NCI-H1694 treated with DMSO at 0.1 percent for 48 hours (cell line): ENCODE measurements around the gene ESYT2.
"Not testable (repeated sequence)": the region's sequence is repeated elsewhere in the genome, so short reads cannot be mapped to it uniquely, and the experiment has no call there.

Source experiments
- DNase-seq: peaks from one replicate; lab custom pipeline; 2025; lab: John Stamatoyannopoulos, UW

Gene ESYT2

DNA sequence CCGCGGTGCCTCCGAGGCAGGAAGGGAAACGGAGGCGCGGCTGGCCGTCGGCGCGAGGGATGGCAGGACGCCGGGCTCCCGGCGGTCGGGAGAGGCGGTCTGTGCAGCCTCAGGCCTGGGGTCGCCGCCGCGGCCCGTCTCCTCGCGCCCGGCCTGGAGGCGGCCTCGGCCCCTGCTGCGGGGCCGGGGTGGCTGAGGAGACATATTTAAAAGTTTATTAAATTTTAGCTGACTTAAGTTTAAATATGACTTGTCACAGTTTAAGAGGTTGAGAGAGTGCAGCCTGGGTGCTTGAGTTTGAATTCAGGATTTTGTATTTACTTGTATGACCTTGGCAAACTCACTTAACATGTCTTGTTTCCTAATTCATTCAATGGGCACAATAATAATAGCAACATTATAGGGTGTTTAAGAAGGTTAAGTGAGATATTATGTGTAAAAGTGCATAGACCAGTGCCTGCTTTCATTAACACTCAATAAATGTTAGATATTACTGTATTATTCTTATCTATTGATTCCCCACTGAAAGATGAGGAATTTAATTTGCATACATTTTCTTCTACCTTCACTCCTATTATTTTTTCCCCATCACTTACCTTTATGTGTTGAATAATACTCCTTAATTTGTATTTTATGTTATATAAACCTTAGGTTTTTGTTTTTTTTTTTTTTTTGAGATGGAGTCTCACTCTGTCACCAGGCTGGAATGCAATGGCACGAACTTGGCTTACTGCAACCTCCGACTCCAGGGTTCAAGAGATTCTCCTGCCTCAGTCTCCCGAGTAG, 27.8 kb upstream of the ESYT2 start:
- no peak for DNase-seq

DNA sequence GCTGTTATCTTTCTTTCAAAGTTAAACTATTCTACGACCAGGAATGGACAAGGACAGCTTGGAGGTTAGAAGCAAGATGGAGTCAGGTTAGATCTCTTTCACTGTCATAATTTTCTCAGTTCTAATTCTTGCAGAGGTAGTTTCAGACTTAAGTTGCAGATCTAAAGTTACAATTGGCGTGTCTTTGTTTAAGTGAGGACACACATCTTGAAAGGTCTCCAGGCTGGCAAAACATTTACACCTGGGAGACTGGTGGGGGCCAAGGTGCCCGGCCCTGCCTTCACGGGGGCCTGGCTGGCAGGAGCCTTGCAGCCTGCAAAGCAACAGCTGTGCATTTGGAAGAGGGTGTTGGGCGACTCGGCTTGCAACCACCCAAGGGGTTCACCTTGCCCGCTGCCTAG, 25.4 kb upstream of the ESYT2 start:
- no peak for DNase-seq

DNA sequence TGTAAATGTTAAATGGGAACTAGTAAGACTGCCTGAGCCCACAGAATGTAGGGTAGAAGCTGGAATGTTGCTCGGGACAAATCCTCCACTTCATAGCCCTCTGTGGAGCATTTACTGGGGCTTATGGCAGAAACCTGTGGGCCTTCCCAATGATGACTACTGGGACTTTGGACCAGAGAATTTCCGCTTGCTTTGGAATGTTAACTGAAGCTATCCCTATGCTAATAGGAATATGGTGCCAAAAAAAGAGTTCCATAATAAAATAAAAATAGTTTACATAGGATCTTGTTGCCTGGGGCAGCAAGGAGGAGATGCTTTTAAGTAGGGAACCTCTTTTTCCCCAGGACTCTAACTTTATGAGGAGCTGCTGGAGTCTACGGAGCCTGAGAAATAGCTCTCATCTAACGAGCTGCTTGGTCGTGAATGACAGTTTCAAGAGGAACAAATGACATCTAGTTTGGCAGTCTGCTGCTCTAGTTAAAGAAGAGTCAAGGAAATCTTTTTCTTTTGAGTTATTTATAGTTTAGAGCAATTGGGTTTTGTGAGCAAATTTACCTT, 21.3 kb upstream of the ESYT2 start:
- DNase-seq, result no peak

DNA sequence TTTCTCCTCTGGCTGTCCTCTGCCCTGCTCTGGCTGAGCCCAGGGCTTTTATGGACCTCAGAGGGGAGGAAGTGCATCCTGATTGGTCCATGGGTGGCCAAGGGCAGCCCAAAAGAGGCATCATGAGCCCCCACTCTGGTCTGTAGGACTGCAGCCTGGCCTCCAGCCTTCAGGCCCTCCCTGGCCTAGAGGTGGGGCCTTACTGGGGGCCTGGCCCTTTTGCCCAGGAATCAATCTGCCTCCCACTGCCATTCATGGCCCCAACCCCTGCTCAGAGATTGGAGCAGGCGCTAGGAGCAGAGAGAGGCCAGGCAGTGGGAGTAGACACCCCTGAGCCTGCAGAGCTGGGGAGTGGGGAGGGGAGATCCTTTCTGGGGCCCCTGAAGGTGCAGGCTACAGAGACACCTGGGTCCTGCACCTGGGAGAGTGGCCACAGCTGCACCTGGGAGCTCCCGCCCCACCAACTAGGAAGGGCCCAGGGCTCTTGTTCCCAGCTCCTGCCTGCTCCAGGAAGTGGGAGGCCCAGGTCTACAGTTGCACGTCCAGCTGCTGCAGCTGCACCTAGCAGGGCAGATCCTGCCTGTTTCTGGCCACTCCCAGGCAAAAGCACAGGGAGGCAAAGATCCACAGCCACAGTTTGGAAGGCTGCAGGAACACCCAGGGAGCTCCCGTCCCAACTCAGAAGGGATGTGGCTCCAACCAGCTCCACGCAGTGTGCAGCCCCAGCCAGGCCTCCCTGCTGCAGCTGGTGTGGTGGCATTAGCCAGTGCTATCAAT, 20.6 kb upstream of the ESYT2 start:
- no peak for DNase-seq

DNA sequence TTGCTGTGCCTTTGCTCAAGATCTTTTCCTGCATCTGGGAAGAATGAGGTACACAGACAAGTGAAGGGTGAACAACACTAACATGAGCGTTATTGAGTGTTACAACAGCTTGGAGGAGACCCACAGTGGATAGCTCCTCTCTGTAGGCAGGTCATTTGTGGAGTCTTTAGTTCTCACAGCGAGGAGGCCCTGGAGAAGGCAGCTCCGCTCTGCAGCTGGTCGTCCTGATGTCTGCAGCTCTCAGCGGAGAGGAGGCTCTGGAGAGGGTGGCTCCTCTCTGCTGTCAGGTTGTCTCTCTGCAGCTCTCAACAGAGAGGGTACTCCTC, 20.1 kb upstream of the ESYT2 start:
- no peak for DNase-seq

DNA sequence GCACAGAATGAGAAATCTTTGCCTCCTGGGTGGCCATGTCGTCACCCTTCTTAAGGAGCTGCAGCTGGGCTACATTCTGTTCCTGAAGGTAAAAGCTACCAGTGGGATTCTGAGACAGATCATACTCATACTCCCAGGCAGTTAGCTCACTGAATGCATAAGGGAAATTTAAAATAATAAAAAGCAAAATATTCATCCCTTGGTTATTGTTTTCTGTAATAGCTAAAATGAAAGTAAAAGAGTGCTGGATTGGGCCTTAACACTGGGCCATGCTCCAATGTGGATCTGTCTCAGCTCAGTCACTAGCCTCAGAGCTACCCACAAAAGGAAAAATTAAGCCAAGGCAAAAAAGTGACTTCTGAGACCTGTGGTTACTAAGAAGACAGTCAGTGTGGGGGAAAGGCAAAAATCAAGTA, 18.1 kb upstream of the ESYT2 start:
- DNase-seq, result no peak

DNA sequence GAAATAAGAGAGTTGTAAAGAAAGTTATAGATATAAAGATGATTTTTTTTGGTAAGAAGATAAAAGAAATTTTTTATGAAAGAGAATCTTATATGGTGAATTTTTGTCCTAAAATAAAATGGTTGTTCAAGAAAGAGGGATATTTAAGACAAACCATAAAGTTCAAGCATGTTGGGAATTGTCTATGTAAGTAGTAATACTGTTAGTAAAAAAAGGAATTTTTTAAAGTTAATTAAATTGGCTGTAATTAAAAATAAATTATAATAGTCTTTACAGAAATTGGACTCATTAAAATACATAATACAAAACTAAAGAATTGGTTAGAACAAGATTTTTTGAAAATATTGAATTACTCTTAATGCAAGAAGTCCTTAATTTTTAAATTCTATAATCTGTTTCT, 17.0 kb upstream of the ESYT2 start:
- no peak for DNase-seq

DNA sequence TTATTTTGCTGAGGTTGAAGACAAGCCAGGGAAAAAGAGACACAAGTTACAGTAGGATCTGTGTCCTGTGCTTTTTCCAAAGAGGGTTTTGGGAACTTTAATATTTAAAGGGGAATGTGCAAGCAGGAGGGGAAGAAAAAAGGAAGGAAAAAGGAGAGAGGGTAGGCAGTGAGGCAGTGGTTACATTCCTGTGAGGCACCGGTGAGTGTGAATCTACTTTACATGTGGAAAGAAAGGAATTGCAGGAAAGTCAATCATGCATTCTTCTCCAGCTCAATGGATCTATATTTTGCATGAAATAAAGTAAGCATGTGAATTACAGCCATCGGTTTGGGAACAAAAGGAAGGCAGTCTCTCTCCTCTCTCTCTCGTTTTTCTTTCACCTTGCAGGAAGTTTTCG, 14.5 kb upstream of the ESYT2 start:
- DNase-seq, result no peak

DNA sequence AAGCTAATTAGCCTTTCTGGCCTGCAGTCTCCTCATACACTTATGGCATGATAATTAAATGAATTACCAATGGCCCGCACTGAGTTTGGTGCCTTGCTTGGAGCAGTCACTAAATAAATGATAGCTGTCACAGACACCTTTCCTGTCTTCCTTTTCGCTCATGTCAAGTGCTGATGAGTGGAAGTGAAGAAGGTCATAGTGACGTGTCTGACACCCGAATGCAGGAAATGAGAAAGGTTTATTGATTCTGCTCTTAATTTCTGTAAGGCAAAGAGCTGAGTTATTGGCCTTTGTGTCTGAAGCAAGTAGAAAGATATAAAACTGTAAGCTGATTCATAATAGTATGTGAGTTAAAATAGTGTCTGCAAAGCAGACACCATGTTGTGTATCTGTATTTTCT, 13.2 kb upstream of the ESYT2 start:
- no peak for DNase-seq

DNA sequence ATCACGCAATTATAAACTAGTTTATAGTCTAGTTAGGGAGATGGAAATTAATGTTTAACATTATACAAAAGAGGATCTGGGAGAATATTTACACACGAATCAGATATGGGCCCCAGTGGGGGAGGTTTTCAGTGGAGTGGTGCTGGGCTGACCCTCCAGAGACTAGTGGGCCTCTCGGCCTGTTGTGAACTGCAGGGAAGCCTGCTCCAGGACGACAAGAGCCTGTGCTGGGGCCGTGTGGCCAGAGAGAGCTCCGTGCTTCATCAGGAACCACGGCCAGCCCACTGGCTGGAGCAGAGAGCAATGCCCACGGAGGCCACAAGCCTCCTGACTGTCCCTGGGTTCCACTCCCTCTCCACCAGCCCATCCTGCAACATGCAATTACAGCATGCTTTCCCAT, 11.3 kb upstream of the ESYT2 start:
- no peak for DNase-seq

DNA sequence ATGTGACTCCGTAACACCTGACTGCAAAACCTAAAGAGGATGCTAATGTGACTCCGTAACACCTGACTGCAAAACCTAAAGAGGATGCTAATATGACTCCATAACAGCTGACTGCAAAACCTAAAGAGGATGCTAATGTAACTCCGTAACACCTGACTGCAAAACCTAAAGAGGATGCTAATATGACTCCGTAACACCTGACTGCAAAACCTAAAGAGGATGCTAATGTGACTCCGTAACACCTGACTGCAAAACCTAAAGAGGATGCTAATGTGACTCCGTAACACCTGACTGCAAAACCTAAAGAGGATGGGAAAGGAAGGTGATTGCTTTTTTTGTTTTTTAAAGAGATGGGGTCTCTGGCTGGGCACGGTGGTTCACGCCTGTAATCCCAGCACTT, 9.9 kb upstream of the ESYT2 start:
- DNase-seq, result not testable (repeated sequence)

DNA sequence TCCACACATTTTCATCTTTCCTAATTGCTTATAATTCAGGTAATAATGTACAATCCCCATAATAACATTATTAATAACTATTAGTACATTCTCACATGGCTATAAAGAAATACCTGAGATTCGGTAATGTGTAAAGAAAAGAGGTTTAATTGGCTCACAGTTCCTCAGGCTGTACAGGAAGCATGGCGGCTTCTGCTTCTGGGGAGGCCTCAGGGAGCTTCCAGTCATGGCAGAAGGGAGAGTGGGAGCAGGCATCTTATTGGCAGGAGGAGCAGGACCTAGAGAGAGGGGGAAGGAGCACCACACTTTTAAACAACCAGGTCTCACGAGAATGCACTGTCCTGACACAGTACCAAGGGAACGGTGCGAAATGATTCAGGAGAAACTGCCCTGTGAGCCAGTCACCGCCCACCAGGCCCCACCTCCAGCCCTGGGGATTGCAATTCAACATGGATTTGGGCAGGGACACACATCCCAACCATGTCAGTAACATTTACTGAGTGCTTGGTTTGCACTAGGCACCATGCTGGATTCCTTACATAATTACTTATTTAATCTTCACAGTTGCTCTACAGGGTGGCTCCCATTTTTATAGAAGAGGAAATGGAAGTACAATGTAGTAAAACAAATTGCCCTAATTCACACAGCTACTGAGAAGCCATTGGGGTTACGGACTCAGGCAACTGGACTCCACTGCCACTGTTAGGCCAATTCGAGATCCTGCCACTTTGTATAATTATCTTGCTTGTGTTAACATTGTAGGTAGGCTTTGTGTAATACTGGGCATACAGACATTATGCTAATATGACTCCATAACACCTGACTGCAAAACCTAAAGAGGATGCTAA, 8.7 kb upstream of the ESYT2 start:
- DNase-seq, result no peak

DNA sequence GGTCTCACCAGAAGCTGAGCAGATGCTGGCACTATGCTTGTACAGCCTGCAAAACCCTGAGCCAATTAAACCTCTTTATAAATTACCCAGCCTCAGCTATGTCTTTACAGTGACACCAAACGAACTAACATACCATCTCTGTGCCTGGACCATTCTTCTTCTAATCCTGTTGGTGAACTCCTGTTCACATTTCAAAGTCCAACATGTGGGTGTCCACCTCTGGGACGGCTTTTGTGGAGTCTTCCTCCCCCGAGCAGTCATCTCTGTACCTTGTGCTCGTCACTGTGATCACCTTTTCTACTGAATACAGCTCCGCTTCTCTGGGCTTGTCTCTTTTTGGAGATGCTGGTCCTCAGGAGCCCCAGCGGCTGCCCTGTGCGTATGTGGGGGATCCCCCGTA, 7.4 kb upstream of the ESYT2 start:
- no peak for DNase-seq

DNA sequence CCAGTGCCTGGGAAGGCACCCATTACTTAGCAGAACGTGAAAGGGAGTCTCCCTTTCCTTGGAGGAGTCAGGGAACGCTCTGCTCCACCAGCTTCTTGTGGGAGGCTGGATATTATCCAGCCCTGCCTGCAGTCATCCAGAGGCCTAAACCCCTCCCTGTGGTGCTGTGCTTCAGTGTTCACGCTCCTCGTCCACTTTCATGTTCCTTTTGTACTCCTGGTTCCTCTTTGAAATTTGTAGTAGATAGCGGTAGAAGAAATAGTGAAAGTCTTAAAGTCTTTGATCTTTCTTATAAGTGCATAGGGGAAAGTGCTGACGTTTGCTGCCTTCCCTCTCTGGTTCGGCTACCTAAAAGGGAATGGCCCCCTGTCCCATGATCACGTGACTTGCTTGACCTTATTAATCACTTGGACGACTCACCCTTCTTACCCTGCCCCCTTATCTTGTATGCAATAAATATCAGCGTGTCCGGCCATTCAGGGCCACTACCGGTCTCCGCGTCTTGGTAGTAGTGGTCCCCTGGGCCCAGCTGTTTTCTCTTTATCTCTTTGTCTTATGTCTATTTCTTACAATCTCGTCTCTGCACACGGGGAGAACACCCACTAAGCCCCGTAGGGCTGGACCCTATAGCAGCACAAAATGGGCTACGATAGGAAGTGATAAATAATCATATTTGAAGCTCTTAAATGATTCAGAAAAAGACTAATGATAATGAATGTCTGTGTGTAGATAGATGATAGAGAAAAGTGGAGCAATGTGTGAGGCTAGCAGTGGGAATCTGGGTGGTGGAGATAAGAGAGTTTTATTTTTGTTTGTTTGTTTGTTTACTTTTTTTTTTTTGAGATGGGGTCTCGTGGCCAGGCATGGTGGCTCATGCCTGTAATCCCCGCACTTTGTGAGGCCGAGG, 5.8 kb upstream of the ESYT2 start:
- no peak for DNase-seq

DNA sequence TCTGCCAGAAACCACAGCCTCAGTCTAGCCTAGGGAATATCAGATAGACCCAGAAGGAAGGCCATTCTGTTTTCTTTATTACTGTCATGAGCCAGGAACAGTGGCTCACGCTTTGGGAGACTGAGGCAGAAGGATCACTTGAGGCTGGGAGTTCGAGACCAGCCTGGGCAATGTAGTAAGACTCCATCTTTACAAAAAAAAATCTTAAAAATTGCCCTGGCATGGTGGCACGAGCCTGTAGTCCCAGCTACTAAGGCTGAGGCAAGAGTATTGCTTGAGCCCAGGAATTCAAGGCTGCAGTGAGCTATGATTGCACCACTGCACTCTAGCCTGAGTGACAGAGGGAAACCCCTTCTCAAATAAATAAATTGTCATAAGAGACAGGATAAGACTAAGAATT, 3.7 kb upstream of the ESYT2 start:
- no peak for DNase-seq

DNA sequence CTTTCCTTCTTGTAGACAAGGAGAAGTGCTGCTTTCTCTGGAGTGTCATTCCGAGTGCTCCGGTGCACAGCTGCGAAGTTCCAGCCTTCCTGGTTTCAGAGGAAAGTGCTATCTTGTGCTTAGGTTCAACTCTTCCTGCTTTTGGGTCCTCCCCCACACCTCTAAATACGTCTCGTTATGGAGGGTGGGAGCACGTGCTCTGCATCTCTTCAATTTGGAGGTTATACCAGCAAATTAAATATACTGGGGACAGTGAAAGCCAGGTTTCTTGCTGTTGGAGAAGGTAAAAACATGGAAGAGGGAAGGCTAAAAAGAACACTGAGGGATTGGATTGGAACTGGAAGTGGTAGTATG, 2.4 kb upstream of the ESYT2 start:
- DNase-seq, result no peak

DNA sequence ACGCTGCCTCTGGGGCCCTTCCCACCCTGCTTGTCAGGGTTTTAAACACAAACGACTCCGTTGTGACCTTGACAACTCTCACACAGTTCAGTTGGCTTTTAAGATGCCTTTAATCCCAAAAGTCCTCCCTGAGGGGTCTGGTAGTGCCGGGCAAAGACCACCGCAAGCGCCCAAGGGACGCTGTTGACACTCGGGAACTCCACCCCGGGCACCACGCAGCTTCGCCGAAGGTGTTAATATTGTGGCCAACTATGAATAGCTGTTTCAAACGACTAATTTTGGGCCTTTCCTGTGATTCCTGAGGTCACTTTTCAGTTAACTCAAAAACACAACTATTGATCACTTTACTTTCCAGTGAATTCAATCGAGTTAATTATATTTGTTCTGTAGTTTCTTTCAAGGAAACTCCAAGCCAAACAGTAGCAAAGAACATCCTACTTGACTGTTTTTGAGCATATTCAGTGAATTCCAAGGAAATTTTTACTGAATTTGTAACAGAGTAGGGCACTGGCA, 958 bp upstream of the ESYT2 start:
- DNase-seq, result no peak

DNA sequence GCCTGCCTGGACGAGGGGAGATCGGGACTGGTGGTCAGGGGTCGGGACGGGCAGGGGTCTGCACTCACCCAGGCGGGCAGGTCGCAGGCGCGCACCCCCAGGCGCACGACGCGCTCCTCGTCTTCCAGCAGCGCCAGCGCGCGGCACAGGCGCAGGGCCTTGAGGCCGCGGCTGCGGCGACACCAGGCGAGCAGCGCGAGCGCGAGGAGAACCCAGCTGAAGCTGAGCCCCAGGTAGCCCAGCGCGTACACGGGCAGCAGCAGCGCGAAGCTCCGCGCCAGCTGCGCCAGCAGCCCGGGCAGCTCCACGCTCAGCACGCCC, 328 bp downstream of the ESYT2 start:
- no peak for DNase-seq

DNA sequence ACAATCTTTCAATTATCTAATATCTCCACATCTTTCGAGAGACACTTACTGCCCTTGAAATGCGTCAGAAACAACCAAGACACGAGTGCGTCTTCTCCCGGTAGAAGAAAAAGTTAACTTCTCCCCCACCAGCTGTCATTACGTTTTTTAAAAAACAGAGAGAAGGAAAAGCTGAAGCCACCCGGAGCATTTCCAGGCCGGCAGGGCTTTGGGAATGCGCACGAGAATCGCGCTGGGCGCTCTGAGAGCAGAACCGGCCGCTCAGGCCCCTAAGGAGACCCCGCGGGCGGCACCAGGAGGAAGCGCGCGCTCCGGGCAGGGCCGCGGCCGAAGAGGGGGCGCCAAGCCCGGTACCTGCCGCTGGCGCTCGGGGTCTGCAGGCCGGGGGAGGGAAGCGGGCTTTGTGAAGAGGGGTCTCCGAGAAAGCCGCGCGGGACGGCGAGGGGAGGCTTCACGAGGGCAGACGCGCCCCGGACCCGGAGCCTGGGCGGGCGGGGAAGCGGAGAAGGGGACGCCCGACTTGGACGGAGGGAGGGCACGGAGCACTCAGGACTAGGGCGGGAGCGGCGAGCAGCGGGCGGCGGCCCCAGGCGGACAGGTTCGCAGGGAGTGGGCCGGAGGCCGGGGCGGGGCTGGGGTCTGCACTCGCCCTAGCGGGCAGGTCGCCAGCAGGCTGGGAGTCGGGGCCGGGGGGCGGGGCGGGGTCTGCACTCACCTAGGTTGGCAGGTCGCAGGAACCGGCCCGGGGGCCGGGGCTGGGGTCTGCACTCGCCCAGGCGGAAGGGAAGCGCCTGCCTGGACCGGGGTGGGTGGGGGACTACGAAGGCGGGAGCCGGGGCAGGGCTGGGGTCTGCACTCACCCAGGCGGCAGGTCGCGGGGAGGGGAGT, 932 bp downstream of the ESYT2 start:
- DNase-seq, result no peak

DNA sequence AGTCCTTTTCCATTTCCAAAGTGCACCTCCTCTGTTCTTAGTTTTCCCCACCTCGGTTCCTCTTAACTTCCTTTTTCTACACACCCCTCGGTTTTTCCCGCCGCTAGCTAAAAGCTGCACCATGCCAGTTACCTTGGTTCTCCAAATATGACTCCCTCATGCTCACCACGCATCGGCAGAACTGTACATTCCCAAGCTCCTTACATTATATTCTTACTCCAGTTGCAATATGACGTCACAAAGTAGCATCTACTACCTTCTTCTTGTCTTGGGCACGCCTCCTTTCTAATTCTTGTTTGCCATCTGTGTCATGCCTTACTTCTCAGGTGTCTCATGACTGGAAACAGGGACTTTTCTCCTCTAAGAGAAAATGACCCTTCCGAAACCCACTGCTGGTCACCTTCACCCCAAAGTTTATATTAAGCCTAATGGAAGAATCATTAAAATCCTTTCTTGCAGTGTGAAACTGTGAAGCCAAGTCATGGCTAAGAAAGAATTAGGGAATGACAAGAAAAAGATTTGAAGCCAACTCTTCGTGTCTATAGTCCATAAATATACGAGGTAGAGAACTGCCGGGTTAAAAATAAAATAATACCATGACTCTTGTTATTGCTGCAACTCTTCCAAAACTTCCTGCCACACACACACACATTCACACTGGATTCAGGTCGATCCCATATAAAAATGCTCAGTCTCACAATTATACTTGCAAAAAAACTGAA, 1.7 kb downstream of the ESYT2 start:
- no peak for DNase-seq
